HepG2 (cell line): Measurements from ENCODE around the gene GNRH2. TPM values are rescaled to one million over a fixed set of nuclear protein-coding genes. Genes with fewer than 3 reads are reported as not detected.

Experiments
- ATF4 ChIP-seq, 2 experiments: fragments of 450-650 bp in 1 of 2; sonication (generic) in 1 of 2; formaldehyde crosslinking; IDR thresholded peaks; 2 replicates each; pipeline versions ENCODE4 v1.5.0 to v1.8.0; 2020 to 2022; ENCODE audit warnings: mild to moderate bottlenecking in 1 of 2, missing genetic modification reagents in 1 of 2
- CREB1 ChIP-seq, 2 experiments: fragments of 450-650 bp in 1 of 2; IDR thresholded peaks; 2 replicates each; pipeline ENCODE4 v1.6.1; 2016 to 2017; ENCODE audit warnings: control low read depth in 1 of 2, mild to moderate bottlenecking in 1 of 2, missing compliant biosample characterization in 1 of 2, missing genetic modification characterization in 1 of 2
- GLMP ChIP-seq: sonication (generic); formaldehyde crosslinking; IDR thresholded peaks from 2 replicates; pipeline ENCODE4 v1.9.0; 2021; ENCODE audit warnings: missing genetic modification reagents, mild to moderate bottlenecking, borderline replicate concordance
- GRHL1 ChIP-seq: sonication (generic); formaldehyde crosslinking; conservative IDR thresholded peaks from 2 replicates; pipeline ENCODE4 v1.8.0; 2022; ENCODE audit warnings: missing genetic modification reagents
- JARID2 ChIP-seq: sonication (generic); formaldehyde crosslinking; IDR thresholded peaks from 2 replicates; pipeline ENCODE4 v1.8.1; 2023; ENCODE audit warnings: missing genetic modification reagents, inconsistent platforms; ENCODE audit not compliant: insufficient replicate concordance
- SATB2 ChIP-seq: sonication (generic); formaldehyde crosslinking; IDR thresholded peaks from 2 replicates; pipeline ENCODE4 v1.5.0; 2020; ENCODE audit warnings: missing genetic modification reagents
- SNAPC4 ChIP-seq: sonication (generic); formaldehyde crosslinking; IDR thresholded peaks from 2 replicates; pipeline ENCODE4 v1.4.0; 2020; ENCODE audit warnings: mild to moderate bottlenecking, missing genetic modification reagents
- SOX13 ChIP-seq, 3 experiments: fragments of 450-650 bp in 1 of 3; sonication (generic) in 1 of 3; formaldehyde crosslinking in 1 of 3; IDR thresholded peaks in 2 of 3; conservative IDR thresholded peaks in 1 of 3; 2 replicates each; pipeline versions ENCODE4 v1.5.0 to v1.6.1; 2016 to 2020; ENCODE audit warnings: antibody characterized with exemption in 1 of 3, mild to moderate bottlenecking in 1 of 3, missing compliant biosample characterization in 1 of 3, missing genetic modification reagents in 1 of 3, moderate library complexity in 1 of 3
- SP140L ChIP-seq: sonication (generic); formaldehyde crosslinking; IDR thresholded peaks from 2 replicates; pipeline ENCODE4 v1.4.0; 2020; ENCODE audit warnings: missing genetic modification reagents, borderline replicate concordance
- U2AF1 ChIP-seq: fragments of 200-400 bp; formaldehyde crosslinking; optimal IDR thresholded peaks from 2 replicates; pipeline ENCODE3; 2017; ENCODE audit warnings: mild to moderate bottlenecking, low read depth, low read length
- ZFP36L1 ChIP-seq: sonication (generic); formaldehyde crosslinking; IDR thresholded peaks from 2 replicates; pipeline ENCODE4 v1.8.0; 2022; ENCODE audit warnings: mild to moderate bottlenecking, missing genetic modification reagents, moderate library complexity
- ZNF207 ChIP-seq: fragments of 450-650 bp; IDR thresholded peaks from 2 replicates; pipeline ENCODE4 v1.6.1; 2016; ENCODE audit warnings: antibody characterized with exemption, borderline replicate concordance
- ZNF280B ChIP-seq: sonication (generic); formaldehyde crosslinking; IDR thresholded peaks from 2 replicates; pipeline ENCODE4 v1.5.0; 2020; ENCODE audit warnings: missing genetic modification reagents, mild to moderate bottlenecking, borderline replicate concordance
- ZNF30 ChIP-seq: sonication (generic); formaldehyde crosslinking; IDR thresholded peaks from 2 replicates; pipeline ENCODE4 v1.5.0; 2020; ENCODE audit warnings: mild to moderate bottlenecking, missing genetic modification reagents
- ZNF468 ChIP-seq: sonication (generic); formaldehyde crosslinking; IDR thresholded peaks from 2 replicates; pipeline ENCODE4 v1.8.0; 2022; ENCODE audit warnings: mild to moderate bottlenecking, moderate library complexity, missing genetic modification reagents
- ZSCAN31 ChIP-seq: sonication (generic); formaldehyde crosslinking; IDR thresholded peaks from 2 replicates; pipeline ENCODE4 v1.5.0; 2020; ENCODE audit warnings: low read depth, mild to moderate bottlenecking, missing genetic modification reagents
- polyA plus RNA-seq, 8 experiments: library from polyadenylated mRNA; depleted of rRNA in 3 of 8; stranded (reverse) in 7 of 8; unstranded in 1 of 8; fragments of >200 nt; fragmentation: Illumina TruSeq in 4 of 8; extraction: Trizol in 4 of 8; gene quantifications; 2 replicates each; pipeline versions ENCODE4 v1.2.1 to v1.2.3, GENCODE V29; 2011 to 2016; ENCODE audit warnings: low read depth in 4 of 8, missing spikeins in 1 of 8, mixed read lengths in 1 of 8; ENCODE audit not compliant: insufficient read depth in 1 of 8
- total RNA-seq, 5 experiments: library from RNA; depleted of rRNA; stranded (reverse); fragments of >200 nt; fragmentation: Illumina TruSeq; extraction: Trizol; gene quantifications; 2 replicates each; pipeline ENCODE4 v1.2.3, GENCODE V29; 2016; ENCODE audit warnings: low read depth in 1 of 5

GNRH2 gene
- total and polyA plus RNA-seq, 2 of the 13 experiments (the other 11 are each of a cell fraction or from before 2014, with no cell fraction given), result 0.28 TPM; not detected in 1

GRCh38 chr20:3082955-3083952 is 39.8 kb downstream of the GNRH2 start (continued):
- TF ChIP-seq SNAPC4 (CRISPR knock-in tag), result no peak
- no peak for TF ChIP-seq ZNF468 (CRISPR knock-in tag)
- TF ChIP-seq ZNF280B, result no peak
- TF ChIP-seq CREB1 (IDR thresholded peaks at IDR 0.05), result no peak
- TF ChIP-seq CREB1 (CRISPR knock-in tag; IDR thresholded peaks at IDR 0.05), result no peak
- no peak for TF ChIP-seq ZNF207
- TF ChIP-seq ZSCAN31 (CRISPR knock-in tag), result no peak
- TF ChIP-seq SATB2, result no peak
- no peak for TF ChIP-seq SOX13 (IDR thresholded peaks at IDR 0.05)
- no peak for TF ChIP-seq SOX13 (CRISPR knock-in tag; conservative IDR thresholded peaks at IDR 0.05 in 1 of 2, IDR thresholded peaks at IDR 0.05 in 1 of 2)
- TF ChIP-seq ZNF30 (CRISPR knock-in tag), result no peak
- no peak for TF ChIP-seq ZFP36L1 (CRISPR knock-in tag)
- no peak for TF ChIP-seq SP140L (CRISPR knock-in tag)
- no peak for TF ChIP-seq U2AF1
- TF ChIP-seq ATF4 (CRISPR knock-in tag; IDR thresholded peaks at IDR 0.05), result no peak
- TF ChIP-seq JARID2, result no peak
- no peak for TF ChIP-seq GRHL1 (CRISPR knock-in tag)
- TF ChIP-seq GLMP (CRISPR knock-in tag), result no peak
